DND-41 (cell line): ENCODE data around the gene GUCY1A1.

Source experiments
- ATAC-seq: fragments of 200-7000 bp; cut with Tn5 transposase; 3 replicates; pipeline ENCODE4 v1.9.1; 2021; ENCODE audit warnings: low read depth; ENCODE audit not compliant: insufficient read depth
- DNase-seq: peaks from one replicate; pipeline ENCODE4 v3.0.0-alpha.2; 2020
- H2AFZ ChIP-seq: 2 replicates; pipeline ENCODE4 v1.6.0; 2012; ENCODE audit warnings: low read depth, low read length
- H3K27ac ChIP-seq: 2 replicates; pipeline ENCODE4 v1.5.1; 2012; ENCODE audit warnings: low read length, inconsistent platforms
- H3K27me3 ChIP-seq: fragments of 200-600 bp; sonication (generic); 2 replicates; pipeline ENCODE4 v1.6.0; 2012; ENCODE audit warnings: low read length, mild to moderate bottlenecking, inconsistent platforms; ENCODE audit not compliant: insufficient read depth, poor library complexity
- H3K36me3 ChIP-seq: 2 replicates; pipeline ENCODE4 v1.5.1; 2012; ENCODE audit warnings: low read length, inconsistent platforms; ENCODE audit not compliant: insufficient read depth
- H3K4me1 ChIP-seq: 2 replicates; pipeline ENCODE4 v1.5.1; 2012; ENCODE audit warnings: mild to moderate bottlenecking, low read length; ENCODE audit not compliant: insufficient read depth
- H3K4me2 ChIP-seq: 2 replicates; pipeline ENCODE4 v1.6.0; 2012; ENCODE audit warnings: mild to moderate bottlenecking, moderate library complexity, low read length, inconsistent platforms; ENCODE audit not compliant: insufficient read depth
- H3K4me3 ChIP-seq, 2 experiments: fragments of 200-600 bp in 1 of 2; shearing (Covaris generic) in 1 of 2; 2 replicates each; pipeline ENCODE4 v1.5.1; 2012 to 2016; ENCODE audit warnings: inconsistent platforms in 2 of 2, low read length in 2 of 2, mild to moderate bottlenecking in 2 of 2, low read depth in 1 of 2, moderate library complexity in 1 of 2
- H3K79me2 ChIP-seq: 2 replicates; pipeline ENCODE4 v1.6.0; 2012; ENCODE audit warnings: low read length, inconsistent platforms; ENCODE audit not compliant: insufficient read depth
- H3K9ac ChIP-seq: 2 replicates; pipeline ENCODE4 v1.6.0; 2012; ENCODE audit warnings: low read depth, mild to moderate bottlenecking, inconsistent platforms, low read length, moderate library complexity
- H3K9me3 ChIP-seq: 2 replicates; pipeline ENCODE4 v1.5.1; 2012; ENCODE audit warnings: low read length, moderate library complexity, mild to moderate bottlenecking, inconsistent platforms; ENCODE audit not compliant: insufficient read depth, severe bottlenecking
- H4K20me1 ChIP-seq: 2 replicates; pipeline ENCODE4 v1.6.0; 2012; ENCODE audit warnings: low read length; ENCODE audit not compliant: insufficient read depth
- EZH2 ChIP-seq: IDR thresholded peaks from 3 replicates; pipeline ENCODE4 v1.6.1; 2012; ENCODE audit warnings: borderline replicate concordance, low read depth, mild to moderate bottlenecking, moderate library complexity, low read length, inconsistent platforms; ENCODE audit not compliant: severe bottlenecking
- TF ChIP-seq, protein P1 (sequence below): IDR thresholded peaks from 2 replicates; pipeline ENCODE4 v1.5.1; 2012; ENCODE audit warnings: borderline replicate concordance, low read length, moderate library complexity, mild to moderate bottlenecking; ENCODE audit not compliant: poor library complexity, severe bottlenecking; ENCODE audit errors: extremely low read depth

Gene GUCY1A1

DNA sequence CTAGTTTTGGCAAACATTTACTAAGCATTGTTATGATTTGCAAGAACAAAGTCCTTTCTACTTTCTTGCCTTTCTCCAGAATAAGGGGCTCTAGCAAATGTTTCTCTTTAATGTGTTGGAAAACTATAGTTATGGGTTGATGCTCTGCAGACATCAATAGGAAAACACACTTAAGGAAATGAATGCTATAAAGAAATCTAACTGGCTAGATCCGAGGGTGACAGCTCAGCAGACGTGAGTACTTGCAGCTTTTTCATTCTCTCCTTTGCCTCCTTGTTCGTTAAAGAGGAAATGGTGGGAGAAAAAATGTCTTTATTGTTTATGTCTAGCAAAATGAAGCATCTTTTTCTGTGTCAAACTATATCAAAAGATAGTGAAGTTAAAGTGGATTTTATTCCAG lies 98.5 kb downstream of the GUCY1A1 start:
- no peaks in the 10 kb centered on the region for H3K27me3 ChIP-seq
- ATAC-seq: no peak
- H3K27ac ChIP-seq: no peak overlapping the region
- H3K36me3 ChIP-seq: peaks cover 15% of the 10 kb centered on the region
- peaks cover 7% of the 10 kb centered on the region for H3K4me1 ChIP-seq
- 0 out of 2 replicates have a peak, but pooled peaks cover 3% of the 10 kb centered on the region for H3K79me2 ChIP-seq
- H3K4me3 ChIP-seq: no peak overlapping the region
- no peak overlapping the region for H3K9ac ChIP-seq
- no peaks in the 10 kb centered on the region for H3K9me3 ChIP-seq
- no peak for DNase-seq
- TF ChIP-seq, protein P1, sequence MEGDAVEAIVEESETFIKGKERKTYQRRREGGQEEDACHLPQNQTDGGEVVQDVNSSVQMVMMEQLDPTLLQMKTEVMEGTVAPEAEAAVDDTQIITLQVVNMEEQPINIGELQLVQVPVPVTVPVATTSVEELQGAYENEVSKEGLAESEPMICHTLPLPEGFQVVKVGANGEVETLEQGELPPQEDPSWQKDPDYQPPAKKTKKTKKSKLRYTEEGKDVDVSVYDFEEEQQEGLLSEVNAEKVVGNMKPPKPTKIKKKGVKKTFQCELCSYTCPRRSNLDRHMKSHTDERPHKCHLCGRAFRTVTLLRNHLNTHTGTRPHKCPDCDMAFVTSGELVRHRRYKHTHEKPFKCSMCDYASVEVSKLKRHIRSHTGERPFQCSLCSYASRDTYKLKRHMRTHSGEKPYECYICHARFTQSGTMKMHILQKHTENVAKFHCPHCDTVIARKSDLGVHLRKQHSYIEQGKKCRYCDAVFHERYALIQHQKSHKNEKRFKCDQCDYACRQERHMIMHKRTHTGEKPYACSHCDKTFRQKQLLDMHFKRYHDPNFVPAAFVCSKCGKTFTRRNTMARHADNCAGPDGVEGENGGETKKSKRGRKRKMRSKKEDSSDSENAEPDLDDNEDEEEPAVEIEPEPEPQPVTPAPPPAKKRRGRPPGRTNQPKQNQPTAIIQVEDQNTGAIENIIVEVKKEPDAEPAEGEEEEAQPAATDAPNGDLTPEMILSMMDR: no peak
- no peak for TF ChIP-seq EZH2
- no peak overlapping the region for H3K4me2 ChIP-seq
- no peaks in the 10 kb centered on the region for H4K20me1 ChIP-seq
- no peak overlapping the region for H2AFZ ChIP-seq

DNA sequence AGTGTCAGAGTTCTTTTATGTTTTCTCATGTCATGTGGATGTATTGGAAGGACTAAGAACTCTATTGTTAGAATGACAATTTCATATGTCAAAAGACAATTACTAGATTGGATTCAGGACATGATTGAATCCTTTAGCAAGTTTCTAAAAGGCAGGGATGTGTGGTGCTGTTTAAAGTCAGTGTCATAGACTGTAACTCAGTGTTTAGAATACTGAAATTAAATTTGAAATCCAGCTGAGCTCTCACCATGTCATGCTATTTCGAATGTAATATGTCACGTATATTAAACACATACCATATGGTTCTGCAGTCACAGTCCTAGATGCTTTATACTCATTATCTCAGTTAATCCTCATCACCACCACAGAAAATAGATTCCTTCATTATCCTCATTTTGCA lies 100.0 kb downstream of the GUCY1A1 start:
- H3K36me3 ChIP-seq: peaks cover 15% of the 10 kb centered on the region
- DNase-seq (no peak), ATAC-seq (no peak)
- H2AFZ ChIP-seq: no peak overlapping the region
- H3K27ac ChIP-seq: no peak overlapping the region
- H3K4me3 ChIP-seq: no peak overlapping the region
- no peaks in the 10 kb centered on the region for H3K79me2 ChIP-seq
- TF ChIP-seq, protein P1: no peak
- TF ChIP-seq EZH2: no peak
- no peaks in the 10 kb centered on the region for H3K9me3 ChIP-seq
- H3K9ac ChIP-seq: no peak overlapping the region
- H4K20me1 ChIP-seq: no peaks in the 10 kb centered on the region
- no peaks in the 10 kb centered on the region for H3K27me3 ChIP-seq
- H3K4me1 ChIP-seq: no peaks in the 10 kb centered on the region
- no peak overlapping the region for H3K4me2 ChIP-seq

DNA sequence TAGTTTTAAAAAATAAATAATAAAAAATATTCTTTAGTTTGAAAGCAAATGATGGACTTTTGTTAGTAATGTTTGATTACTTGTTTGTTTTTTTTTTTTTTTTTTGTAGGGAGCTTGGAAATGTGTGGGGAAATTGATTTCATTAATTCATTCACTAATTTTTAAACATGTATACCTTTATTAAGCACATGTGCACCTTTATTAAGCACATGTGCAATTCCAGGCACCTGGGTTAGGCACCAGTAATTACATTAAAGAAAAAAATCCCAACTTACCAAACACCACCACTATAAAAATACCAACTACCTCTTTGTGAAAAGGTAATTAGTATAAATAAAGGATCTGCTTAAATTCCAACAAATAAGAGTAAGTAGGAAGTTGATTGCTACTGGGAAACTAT lies 101.7 kb downstream of the GUCY1A1 start:
- no peaks in the 10 kb centered on the region for H3K27me3 ChIP-seq
- no peak overlapping the region for H3K9ac ChIP-seq
- no peaks in the 10 kb centered on the region for H3K9me3 ChIP-seq
- TF ChIP-seq, protein P1: no peak
- no peak for TF ChIP-seq EZH2
- H3K79me2 ChIP-seq: no peaks in the 10 kb centered on the region
- H3K4me2 ChIP-seq: no peak overlapping the region
- H3K4me1 ChIP-seq: no peaks in the 10 kb centered on the region
- H4K20me1 ChIP-seq: no peaks in the 10 kb centered on the region
- no peak overlapping the region for H2AFZ ChIP-seq
- H3K36me3 ChIP-seq: peaks cover 16% of the 10 kb centered on the region
- ATAC-seq: no peak
- DNase-seq: no peak
- no peak overlapping the region for H3K4me3 ChIP-seq
- H3K27ac ChIP-seq: no peak overlapping the region

DNA sequence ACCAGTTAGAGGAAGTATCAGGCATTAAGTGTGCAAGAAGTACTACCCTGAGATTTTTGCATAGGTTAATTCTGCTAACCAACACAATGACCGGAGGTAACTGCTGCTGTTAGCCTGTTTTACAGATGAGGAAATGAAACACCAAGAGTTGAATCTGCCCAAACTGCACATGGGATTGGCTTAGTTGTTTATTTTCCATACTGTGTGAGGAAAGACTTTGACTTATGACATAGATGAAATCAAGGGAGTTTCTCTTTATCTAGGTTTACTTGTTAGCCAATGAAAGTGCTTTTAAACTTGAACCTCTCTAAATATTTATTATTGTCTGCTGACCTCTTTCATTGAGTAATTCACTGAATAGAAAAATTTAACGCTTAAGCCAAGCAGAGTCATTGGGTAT lies 102.4 kb downstream of the GUCY1A1 start:
- no peaks in the 10 kb centered on the region for H3K4me1 ChIP-seq
- no peak overlapping the region for H3K9ac ChIP-seq
- TF ChIP-seq, protein P1: no peak
- no peak for TF ChIP-seq EZH2
- DNase-seq (no peak), ATAC-seq (no peak)
- H3K9me3 ChIP-seq: no peaks in the 10 kb centered on the region
- no peaks in the 10 kb centered on the region for H3K79me2 ChIP-seq
- no peak overlapping the region for H3K4me3 ChIP-seq
- peaks cover 18% of the 10 kb centered on the region for H3K36me3 ChIP-seq
- no peak overlapping the region for H2AFZ ChIP-seq
- no peaks in the 10 kb centered on the region for H3K27me3 ChIP-seq
- no peaks in the 10 kb centered on the region for H4K20me1 ChIP-seq
- H3K4me2 ChIP-seq: no peak overlapping the region
- H3K27ac ChIP-seq: no peak overlapping the region
